ENCODE measurements around the gene TEX9.
"Not testable (repeated sequence)": the region's sequence is repeated elsewhere in the genome, so short reads cannot be mapped to it uniquely, and the experiment has no call there.

The TEX9 gene

DNA sequence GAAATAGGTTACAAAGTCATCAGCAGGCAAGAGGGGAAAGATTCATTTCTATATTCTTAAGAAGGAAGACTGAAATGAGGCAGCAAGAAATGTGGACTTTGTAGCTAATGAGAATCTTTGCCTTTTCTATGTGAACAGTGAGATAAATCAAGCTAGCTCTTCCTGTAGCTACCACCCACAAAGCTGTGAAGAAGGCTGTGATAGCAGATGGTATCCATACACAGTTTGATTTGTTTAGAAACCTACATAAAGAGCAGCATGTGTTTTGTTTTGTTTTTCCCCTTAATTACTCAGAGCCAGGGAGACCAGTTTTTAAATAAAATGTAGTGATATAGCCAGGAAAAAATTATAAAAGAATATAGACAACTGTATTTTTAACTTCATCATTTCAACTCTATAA is 45.5 kb downstream of the TEX9 start:
- TF ChIP-seq, protein P1, sequence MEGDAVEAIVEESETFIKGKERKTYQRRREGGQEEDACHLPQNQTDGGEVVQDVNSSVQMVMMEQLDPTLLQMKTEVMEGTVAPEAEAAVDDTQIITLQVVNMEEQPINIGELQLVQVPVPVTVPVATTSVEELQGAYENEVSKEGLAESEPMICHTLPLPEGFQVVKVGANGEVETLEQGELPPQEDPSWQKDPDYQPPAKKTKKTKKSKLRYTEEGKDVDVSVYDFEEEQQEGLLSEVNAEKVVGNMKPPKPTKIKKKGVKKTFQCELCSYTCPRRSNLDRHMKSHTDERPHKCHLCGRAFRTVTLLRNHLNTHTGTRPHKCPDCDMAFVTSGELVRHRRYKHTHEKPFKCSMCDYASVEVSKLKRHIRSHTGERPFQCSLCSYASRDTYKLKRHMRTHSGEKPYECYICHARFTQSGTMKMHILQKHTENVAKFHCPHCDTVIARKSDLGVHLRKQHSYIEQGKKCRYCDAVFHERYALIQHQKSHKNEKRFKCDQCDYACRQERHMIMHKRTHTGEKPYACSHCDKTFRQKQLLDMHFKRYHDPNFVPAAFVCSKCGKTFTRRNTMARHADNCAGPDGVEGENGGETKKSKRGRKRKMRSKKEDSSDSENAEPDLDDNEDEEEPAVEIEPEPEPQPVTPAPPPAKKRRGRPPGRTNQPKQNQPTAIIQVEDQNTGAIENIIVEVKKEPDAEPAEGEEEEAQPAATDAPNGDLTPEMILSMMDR (IDR thresholded peaks at IDR 0.05; ENCODE audit: extremely low read depth, insufficient read depth, missing control alignments) = no peak
- in situ Hi-C loops (cut with MboI; ENCODE audit: low pct_unique_long_range_greater_than_20kb, low sequenced_read_pairs, unreplicated experiment) = no loop called here
- DNase-seq (ENCODE audit: low spot score) = no peak

DNA sequence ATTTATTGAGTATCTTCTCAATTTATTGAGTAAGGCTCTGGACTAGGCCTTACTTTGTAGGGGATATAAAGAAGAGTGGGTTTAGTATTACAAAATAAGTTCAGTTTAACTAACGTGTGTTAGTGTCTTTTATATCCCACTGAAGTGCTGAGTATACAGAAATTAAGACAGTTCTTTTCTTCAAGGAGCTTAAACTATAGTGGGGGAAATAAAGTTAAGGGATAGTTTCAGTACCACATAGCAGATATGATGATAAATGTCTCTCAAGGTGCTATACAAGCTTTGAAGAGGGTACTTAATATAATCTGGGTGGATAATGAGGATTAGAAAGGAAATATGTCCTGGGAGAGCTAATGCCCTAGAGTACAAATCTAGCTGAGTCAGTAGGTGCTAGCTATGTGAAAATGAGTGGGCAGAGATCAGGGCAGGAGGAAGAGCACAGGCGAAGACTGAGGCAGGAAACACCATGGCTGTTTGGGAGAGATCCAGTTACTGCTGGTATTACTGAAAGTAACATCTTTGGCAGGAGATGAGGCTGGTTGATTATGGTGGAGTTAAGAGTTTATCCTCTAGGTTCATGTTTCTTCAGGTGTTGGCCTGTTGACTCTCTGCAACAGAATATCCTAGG is 46.0 kb downstream of the TEX9 start:
- in situ Hi-C loops (cut with MboI; ENCODE audit: low pct_unique_long_range_greater_than_20kb, low sequenced_read_pairs, unreplicated experiment) = no loop called here
- TF ChIP-seq, protein P1 (IDR thresholded peaks at IDR 0.05; ENCODE audit: extremely low read depth, insufficient read depth, missing control alignments) = no peak
- no peak for DNase-seq (ENCODE audit: low spot score)

DNA sequence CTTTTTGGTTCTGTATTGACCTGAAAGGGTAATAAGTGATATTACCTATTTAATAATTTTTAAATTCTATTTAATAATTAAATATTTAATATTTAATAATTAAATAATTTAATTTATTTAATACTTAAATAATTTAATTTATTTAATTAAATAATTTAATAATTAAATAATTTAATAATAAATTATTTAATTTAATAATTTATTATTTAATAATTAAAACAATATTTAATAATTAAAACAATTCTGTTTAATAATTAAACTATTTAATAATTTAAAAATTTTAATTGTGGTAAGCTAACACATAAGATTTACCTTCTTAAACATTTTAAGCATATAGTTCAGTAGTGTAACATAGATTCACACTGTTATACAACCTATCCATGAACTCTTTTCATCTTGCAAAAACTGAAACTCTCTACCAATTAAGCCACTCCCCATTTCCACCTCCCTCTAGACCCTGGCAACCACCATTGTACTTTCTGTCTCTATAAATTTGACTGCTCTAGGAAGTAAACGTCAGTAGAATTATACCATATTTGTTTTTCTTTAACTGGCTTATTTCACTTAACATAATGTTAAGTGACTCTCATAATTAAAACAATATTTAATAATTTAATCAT is 48.0 kb downstream of the TEX9 start:
- DNase-seq (ENCODE audit: low spot score); in situ Hi-C loops (cut with MboI; ENCODE audit: low pct_unique_long_range_greater_than_20kb, low sequenced_read_pairs, unreplicated experiment): not testable (repeated sequence)

DNA sequence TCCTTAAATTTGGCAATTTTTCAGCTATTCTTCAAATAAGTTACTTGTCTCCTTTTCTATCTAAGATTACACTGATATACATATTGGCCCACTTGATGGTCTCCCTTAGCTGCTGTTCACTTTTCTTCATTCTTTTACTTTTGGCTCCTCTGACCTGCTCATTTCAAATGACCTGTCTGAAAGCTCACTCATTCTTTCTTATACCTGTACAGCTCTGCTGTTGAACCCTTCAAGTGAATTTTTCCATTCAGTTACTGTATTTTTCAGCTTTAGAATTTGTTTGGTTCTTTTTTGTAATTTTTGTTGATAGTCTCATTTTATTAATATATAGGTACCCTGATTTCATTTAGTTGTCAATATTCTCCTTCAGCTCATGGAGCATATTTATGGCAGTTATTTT is 60.0 kb downstream of the TEX9 start:
- TF ChIP-seq, protein P1 (IDR thresholded peaks at IDR 0.05; ENCODE audit: extremely low read depth, insufficient read depth, missing control alignments) = no peak
- in situ Hi-C loops (cut with MboI; ENCODE audit: low pct_unique_long_range_greater_than_20kb, low sequenced_read_pairs, unreplicated experiment) = no loop called here
- DNase-seq (ENCODE audit: low spot score) = no peak

DNA sequence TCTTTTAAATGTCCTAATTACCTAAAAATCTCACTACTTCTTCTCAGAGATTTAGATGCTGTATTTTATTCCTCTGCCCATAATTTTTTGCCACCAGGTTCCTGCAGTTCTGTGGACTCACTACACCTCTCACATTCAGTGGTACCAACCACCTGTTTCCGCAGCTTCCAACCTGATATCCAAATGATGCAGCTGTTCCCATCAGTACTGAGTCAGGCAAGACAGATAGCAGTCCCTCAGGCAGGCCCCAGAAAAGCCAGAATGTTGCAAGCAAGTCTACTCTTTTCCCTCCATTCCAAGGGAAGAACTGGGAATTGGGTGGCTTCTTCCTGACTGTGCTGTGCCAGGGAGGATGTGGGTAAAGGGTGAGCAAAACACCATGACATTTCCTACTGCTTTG is 60.8 kb downstream of the TEX9 start:
- in situ Hi-C loops (cut with MboI; ENCODE audit: low pct_unique_long_range_greater_than_20kb, low sequenced_read_pairs, unreplicated experiment) = no loop called here
- TF ChIP-seq, protein P1 (IDR thresholded peaks at IDR 0.05; ENCODE audit: extremely low read depth, insufficient read depth, missing control alignments) = no peak
- DNase-seq (ENCODE audit: low spot score) = no peak

DNA sequence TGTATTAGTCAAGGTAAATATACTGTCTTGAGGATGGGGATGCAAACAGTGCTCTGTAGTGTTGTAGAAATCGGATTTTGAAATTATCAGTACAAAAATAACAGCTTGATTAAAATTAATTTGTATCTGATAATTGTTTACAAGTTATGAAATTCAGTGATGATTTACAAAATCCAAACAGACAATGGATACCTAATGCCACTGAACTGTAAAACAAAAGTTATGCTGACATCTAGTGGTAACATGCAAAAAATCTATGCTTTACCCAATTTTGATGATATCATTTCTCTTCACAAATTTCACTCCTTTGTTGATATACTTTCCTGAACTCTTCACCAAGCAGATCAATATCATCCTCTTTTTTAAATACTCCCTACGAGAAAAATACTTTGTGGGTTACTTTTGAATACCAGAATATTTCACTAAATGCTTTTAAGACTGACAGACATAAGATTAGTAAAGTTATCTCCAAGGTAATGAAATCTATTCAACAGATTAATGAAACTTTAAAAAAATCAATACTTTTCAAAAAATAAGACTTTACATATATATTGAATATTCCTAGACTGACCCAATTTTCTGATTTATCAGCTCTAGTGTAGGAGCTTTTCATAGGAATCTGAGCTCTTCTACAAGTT is 63.7 kb downstream of the TEX9 start:
- TF ChIP-seq, protein P1 (IDR thresholded peaks at IDR 0.05; ENCODE audit: extremely low read depth, insufficient read depth, missing control alignments) = peak; percentile 48
- DNase-seq (ENCODE audit: low spot score) = peak; percentile 26
- in situ Hi-C loops (cut with MboI; ENCODE audit: low pct_unique_long_range_greater_than_20kb, low sequenced_read_pairs, unreplicated experiment) = no loop called here

DNA sequence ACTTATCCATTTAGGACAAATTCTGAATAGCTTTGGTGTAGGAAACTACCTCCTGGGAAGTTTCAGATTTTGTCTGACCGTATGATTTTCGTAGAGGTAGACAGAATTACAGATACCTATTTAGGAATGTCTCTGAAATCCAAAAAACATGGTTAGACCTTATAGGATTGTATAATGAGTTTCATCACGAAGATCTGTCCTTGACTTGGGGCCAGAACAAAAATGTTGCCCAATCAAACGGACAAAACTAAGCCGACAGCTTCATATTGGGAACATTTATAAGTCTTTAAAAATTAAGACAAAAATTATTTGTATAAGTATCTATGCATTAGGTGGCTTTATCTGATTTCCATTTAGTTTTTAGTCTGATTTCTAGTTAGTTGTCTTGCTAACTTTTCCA is 67.1 kb downstream of the TEX9 start:
- TF ChIP-seq, protein P1 (IDR thresholded peaks at IDR 0.05; ENCODE audit: extremely low read depth, insufficient read depth, missing control alignments) = no peak
- in situ Hi-C loops (cut with MboI; ENCODE audit: low pct_unique_long_range_greater_than_20kb, low sequenced_read_pairs, unreplicated experiment) = loop anchor here (10.0 kb wide), 1 partner anchor 178 kb away; no protein-coding TSS in a partner anchor
- DNase-seq (ENCODE audit: low spot score) = no peak
